HCT116 (cell line): ENCODE data around the gene SMURF1.

Source experiments
- CTCF ChIP-seq, 3 experiments: fragments of 200-600 bp in 1 of 3; sonication (generic) in 1 of 3; IDR thresholded peaks in 2 of 3; conservative IDR thresholded peaks in 1 of 3; 2 replicates each; pipeline ENCODE4 v1.5.1; 2012 to 2017; ENCODE audit warnings: low read depth in 2 of 3, low read length in 2 of 3, antibody characterized with exemption in 1 of 3, borderline replicate concordance in 1 of 3, control low read depth in 1 of 3, mild to moderate bottlenecking in 1 of 3, mixed read lengths in 1 of 3, mixed run types in 1 of 3, moderate library complexity in 1 of 3; ENCODE audit not compliant: insufficient read depth in 1 of 3
- EGR1 ChIP-seq: IDR thresholded peaks from 2 replicates; pipeline ENCODE4 v1.6.1; 2012; ENCODE audit warnings: low read depth
- EZH2 ChIP-seq: fragments of 200-600 bp; sonication (generic); IDR thresholded peaks from 2 replicates; pipeline ENCODE4 v1.6.1; 2017; ENCODE audit warnings: antibody characterized with exemption, mixed run types
- POLR2A ChIP-seq: IDR thresholded peaks from 2 replicates; pipeline ENCODE4 v1.7.0; 2011; ENCODE audit warnings: borderline replicate concordance; ENCODE audit not compliant: insufficient read depth, insufficient read length; ENCODE audit errors: extremely low read depth
- RAD21 ChIP-seq: IDR thresholded peaks from 2 replicates; pipeline ENCODE4 v1.6.1; 2012; ENCODE audit warnings: low read depth, mild to moderate bottlenecking
- REST ChIP-seq: IDR thresholded peaks from 2 replicates; pipeline ENCODE4 v1.6.1; 2012; ENCODE audit warnings: low read depth
- SP1 ChIP-seq: IDR thresholded peaks from 2 replicates; pipeline ENCODE4 v1.6.1; 2012; ENCODE audit warnings: low read depth
- YY1 ChIP-seq: IDR thresholded peaks from 2 replicates; pipeline ENCODE4 v1.6.1; 2011; ENCODE audit warnings: low read length, low read depth, moderate library complexity, mild to moderate bottlenecking; ENCODE audit not compliant: insufficient replicate concordance; ENCODE audit errors: extremely low read depth
- ZFX ChIP-seq: fragments of 450-650 bp; IDR thresholded peaks from 2 replicates; pipeline ENCODE4 v1.6.1; 2017
- ZNF274 ChIP-seq: fragments of 200-500 bp; sonication (Bioruptor generic); IDR thresholded peaks from 2 replicates; pipeline ENCODE4 v1.6.1; 2014; ENCODE audit warnings: mild to moderate bottlenecking, low read depth, low read length, inconsistent platforms

DNA sequence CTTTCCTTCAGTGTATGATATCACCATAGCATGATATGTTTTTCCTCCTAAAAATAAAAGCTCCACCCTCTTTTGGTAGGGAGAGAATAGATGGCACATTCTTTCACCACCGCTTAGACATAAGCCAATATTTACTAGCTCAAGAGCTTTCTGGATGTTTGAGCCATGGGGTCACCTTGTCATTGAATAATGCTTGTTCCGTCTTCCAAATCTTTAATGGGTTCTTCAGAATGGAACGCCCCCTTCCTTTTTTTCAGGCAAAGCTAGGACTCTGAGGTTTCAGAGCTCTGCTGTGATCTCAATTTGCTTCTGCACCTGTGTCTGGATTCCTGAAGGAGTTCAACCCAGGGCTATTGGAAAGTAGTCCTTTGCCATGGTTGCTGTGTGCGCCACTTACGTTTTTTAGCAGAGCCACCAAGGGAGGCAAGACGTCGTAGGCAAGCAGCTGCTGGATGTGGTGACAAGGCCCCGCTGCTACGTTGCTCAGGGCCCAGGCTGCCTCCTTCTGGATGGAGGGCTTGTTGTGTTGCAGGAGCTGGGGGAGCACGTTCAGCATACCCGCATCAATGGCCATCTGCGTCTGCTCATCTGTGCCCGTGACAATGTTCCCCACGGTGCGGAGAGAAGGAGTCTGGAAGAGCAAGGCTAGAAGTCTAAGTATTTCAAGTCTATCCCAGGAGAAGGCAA is 40.8 kb upstream of the SMURF1 start:
- TF ChIP-seq CTCF (IDR thresholded peaks at IDR 0.05 in 2 of 3, conservative IDR thresholded peaks at IDR 0.05 in 1 of 3; ENCODE audit: borderline replicate concordance in 1 of 3, insufficient read depth in 1 of 3, low read depth in 2 of 3, low read length in 2 of 3) (no peak), RAD21 (no peak), POLR2A (no peak), EGR1 (no peak), ZNF274 (no peak), ZFX (no peak), YY1 (no peak), EZH2 (no peak), REST (no peak), SP1 (no peak)
